Measurements from ENCODE around the gene LMO2. TPM values are rescaled to one million over a fixed set of nuclear protein-coding genes. Genes with fewer than 3 reads are reported as not detected.

LMO2 gene
- total RNA-seq, 2 donors from 2014 or later: not detected

DNA sequence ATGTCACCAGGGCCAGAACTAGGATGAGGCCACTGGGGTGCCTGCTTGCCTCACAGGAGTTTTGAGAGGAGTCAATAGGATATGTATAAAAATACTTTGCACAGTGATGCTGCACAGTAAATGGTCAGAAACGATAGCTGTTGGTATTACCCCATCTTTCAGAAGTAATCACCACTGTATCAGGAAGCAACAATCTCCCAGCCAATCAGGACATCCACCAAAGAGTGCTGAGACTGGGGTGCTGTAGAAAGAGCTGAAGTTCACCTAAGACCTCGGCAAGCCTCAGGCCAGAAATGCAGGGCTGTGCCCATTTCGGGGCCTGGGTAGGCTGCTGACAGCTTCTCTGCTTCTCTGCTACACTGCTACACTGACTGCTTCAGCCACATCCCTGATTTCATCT is 17.4 kb downstream of the LMO2 start:
- no peak overlapping the region for H3K4me3 Mint-ChIP-seq
- H3K27me3 Mint-ChIP-seq: peaks cover 54 to 72% of the 10 kb centered on the region in 2 donors
- no peak for ATAC-seq
- H3K27ac Mint-ChIP-seq: no peak overlapping the region
- no peak for DNase-seq (ENCODE audit: low spot score)
- H3K36me3 Mint-ChIP-seq: no peaks in the 10 kb centered on the region
- H3K9me3 Mint-ChIP-seq: no peaks in the 10 kb centered on the region
- H3K4me1 Mint-ChIP-seq (ENCODE audit: low read depth in 2 of 2): peaks cover 6 to 9% of the 10 kb centered on the region in 2 donors

DNA sequence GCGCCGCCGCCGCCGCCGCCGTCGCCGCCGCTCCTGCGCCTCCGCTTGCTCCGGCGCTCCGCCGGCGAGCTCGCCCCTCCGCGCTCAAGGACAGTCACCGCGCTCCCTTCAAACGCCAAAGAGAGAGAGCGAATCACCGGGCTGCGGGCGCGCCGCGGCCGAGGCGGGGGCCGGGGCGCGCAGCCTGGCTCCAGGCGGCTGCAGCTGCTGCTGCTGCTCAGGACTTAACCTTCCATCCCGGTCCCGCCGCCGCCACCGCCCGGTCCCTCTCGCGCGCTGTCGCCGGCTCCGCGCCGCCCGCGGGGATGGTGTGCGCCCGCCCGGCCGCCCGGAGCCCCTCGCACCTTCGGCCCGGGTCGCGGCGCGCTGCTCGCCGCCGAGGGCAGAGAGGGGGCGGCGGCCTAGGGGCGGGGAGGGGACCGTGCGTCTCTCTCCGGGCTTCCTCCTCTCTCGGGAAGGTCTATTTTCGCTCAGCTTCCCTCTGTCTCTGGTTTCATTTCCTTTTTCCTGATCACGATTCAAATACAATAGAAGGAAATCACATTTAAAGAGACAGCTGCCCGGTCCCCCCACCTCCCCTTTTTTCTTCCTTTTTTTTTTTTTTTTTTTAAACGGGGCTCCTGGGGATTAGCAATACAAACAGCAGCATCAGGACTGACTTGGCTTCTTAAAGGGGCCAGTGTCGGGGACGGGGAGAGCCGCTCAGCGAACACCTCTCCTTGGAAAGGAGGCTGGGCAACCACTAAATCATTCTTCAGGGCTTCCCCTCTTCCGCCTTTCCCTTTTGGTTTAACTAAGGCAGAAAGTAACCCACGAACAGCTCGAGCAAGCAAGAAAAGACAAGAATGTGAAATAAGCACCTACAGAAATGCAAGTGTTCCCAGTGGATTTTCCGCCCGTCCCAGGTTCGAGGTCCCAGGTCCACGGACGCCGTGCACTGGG is 22.1 kb downstream of the LMO2 start:
- H3K27ac Mint-ChIP-seq: no peak overlapping the region
- H3K36me3 Mint-ChIP-seq: no peaks in the 10 kb centered on the region
- DNase-seq (ENCODE audit: low spot score) (no peak), ATAC-seq (peak; percentile 54 to 64)
- peak overlapping the region; percentile 90 for H3K4me3 Mint-ChIP-seq
- H3K9me3 Mint-ChIP-seq: no peaks in the 10 kb centered on the region
- peaks cover 6 to 12% of the 10 kb centered on the region in 2 donors for H3K4me1 Mint-ChIP-seq (ENCODE audit: low read depth in 2 of 2)
- peaks cover 53 to 68% of the 10 kb centered on the region in 2 donors for H3K27me3 Mint-ChIP-seq

- peaks cover 6 to 12% of the 10 kb centered on the region in 2 donors for H3K4me1 Mint-ChIP-seq (ENCODE audit: low read depth in 2 of 2)
- ATAC-seq: peak in 1 of 2 donors; percentile 17
- no peak overlapping the region for H3K27ac Mint-ChIP-seq
- no peak overlapping the region for H3K4me3 Mint-ChIP-seq
- H3K9me3 Mint-ChIP-seq: no peaks in the 10 kb centered on the region
- DNase-seq (ENCODE audit: low spot score): no peak
- H3K36me3 Mint-ChIP-seq: no peaks in the 10 kb centered on the region
- H3K27me3 Mint-ChIP-seq: peaks cover 54 to 67% of the 10 kb centered on the region in 2 donors
Measured at GRCh38 chr11:33868647-33869461, 23.0 kb downstream of the LMO2 start.

DNA sequence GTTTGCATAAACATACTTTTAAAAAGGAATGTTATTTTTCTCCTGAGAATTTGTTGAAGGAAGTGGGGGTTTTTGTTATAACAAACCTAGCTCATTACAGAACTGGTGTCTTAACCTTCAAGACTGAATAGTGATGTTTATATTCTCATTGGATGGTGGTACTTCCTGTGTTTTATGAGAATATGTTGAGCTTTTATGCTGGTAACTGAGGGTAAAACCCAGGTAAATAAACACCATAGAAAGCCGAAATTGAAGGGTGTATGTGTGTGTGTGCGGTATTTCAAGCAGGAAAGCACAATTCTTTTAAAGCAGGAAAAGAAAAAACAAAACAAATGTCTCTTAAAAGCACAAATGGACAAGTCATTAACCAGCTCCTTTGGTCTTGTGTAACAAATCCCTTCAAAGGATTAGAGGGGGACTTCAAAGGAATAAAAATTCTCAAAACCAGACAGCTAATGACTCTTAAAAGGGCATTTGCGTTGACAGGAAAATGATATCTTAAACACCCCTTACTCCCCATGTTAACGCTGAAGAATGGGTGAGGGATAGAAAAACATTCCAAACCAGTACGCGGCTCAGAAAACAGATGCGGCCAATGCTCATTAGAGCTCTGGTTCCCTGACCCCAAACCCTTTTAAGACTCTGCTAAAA is 23.8 kb downstream of the LMO2 start:
- Mint-ChIP-seq H3K9me3 (no peaks in the 10 kb centered on the region), H3K27ac (no peak overlapping the region), H3K27me3 (peaks cover 57 to 67% of the 10 kb centered on the region in 2 donors), H3K4me3 (peak overlapping the region; percentile 24), H3K4me1 (ENCODE audit: low read depth in 2 of 2) (peaks cover 6 to 12% of the 10 kb centered on the region in 2 donors), H3K36me3 (no peaks in the 10 kb centered on the region)
- ATAC-seq (no peak), DNase-seq (ENCODE audit: low spot score) (no peak)

GRCh38 chr11:33867561-33867960 is 24.3 kb downstream of the LMO2 start:
- Mint-ChIP-seq H3K4me3 (no peak overlapping the region), H3K27ac (no peak overlapping the region), H3K36me3 (no peaks in the 10 kb centered on the region), H3K4me1 (ENCODE audit: low read depth in 2 of 2) (peaks cover 6 to 12% of the 10 kb centered on the region in 2 donors), H3K9me3 (no peaks in the 10 kb centered on the region), H3K27me3 (peaks cover 57 to 70% of the 10 kb centered on the region in 2 donors)
- ATAC-seq (no peak), DNase-seq (ENCODE audit: low spot score) (no peak)

- no peak for DNase-seq (ENCODE audit: low spot score)
- H3K36me3 Mint-ChIP-seq: no peaks in the 10 kb centered on the region
- peaks cover 6 to 12% of the 10 kb centered on the region in 2 donors for H3K4me1 Mint-ChIP-seq (ENCODE audit: low read depth in 2 of 2)
- ATAC-seq: no peak
- H3K27ac Mint-ChIP-seq: no peak overlapping the region
- no peak overlapping the region for H3K4me3 Mint-ChIP-seq
- no peaks in the 10 kb centered on the region for H3K9me3 Mint-ChIP-seq
- peaks cover 57 to 64% of the 10 kb centered on the region in 2 donors for H3K27me3 Mint-ChIP-seq
Measured at GRCh38 chr11:33866936-33867335, 24.9 kb downstream of the LMO2 start.

DNA sequence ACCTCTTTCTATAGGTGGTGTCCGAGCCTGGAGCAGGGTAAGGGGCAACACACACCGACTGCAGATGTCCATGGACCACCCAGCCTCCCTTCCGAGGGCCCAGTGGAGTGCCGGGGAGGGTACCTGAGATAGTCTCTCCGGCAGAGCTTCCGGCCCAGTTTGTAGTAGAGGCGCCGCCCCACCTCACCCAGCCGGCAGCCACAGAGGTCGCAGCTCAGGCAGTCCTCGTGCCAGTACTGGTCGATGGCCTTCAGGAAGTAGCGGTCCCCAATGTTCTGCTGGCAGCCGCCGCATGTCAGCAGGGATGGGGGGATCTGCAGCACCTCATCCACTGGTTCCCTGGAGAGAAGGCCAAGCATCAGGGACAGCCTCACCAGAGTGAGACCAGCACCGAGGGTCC is 27.4 kb downstream of the LMO2 start:
- ATAC-seq (peak in 1 of 2 donors; percentile 40), DNase-seq (ENCODE audit: low spot score) (no peak)
- H3K36me3 Mint-ChIP-seq: no peaks in the 10 kb centered on the region
- H3K9me3 Mint-ChIP-seq: no peaks in the 10 kb centered on the region
- H3K4me1 Mint-ChIP-seq (ENCODE audit: low read depth in 2 of 2): peaks cover 0 to 2% of the 10 kb centered on the region in 2 donors
- no peak overlapping the region for H3K27ac Mint-ChIP-seq
- no peak overlapping the region for H3K4me3 Mint-ChIP-seq
- peaks cover 56 to 77% of the 10 kb centered on the region in 2 donors for H3K27me3 Mint-ChIP-seq

GRCh38 chr11:33863418-33864172 is 28.3 kb downstream of the LMO2 start:
- H3K27ac Mint-ChIP-seq: no peak overlapping the region
- no peak for ATAC-seq
- H3K9me3 Mint-ChIP-seq: no peaks in the 10 kb centered on the region
- H3K36me3 Mint-ChIP-seq: no peaks in the 10 kb centered on the region
- peaks cover 62 to 86% of the 10 kb centered on the region in 2 donors for H3K27me3 Mint-ChIP-seq
- H3K4me3 Mint-ChIP-seq: no peak overlapping the region
- no peak for DNase-seq (ENCODE audit: low spot score)
- peaks cover 0 to 2% of the 10 kb centered on the region in 2 donors for H3K4me1 Mint-ChIP-seq (ENCODE audit: low read depth in 2 of 2)

- Mint-ChIP-seq H3K27me3 (peaks cover 55 to 74% of the 10 kb centered on the region in 2 donors), H3K4me3 (no peak overlapping the region), H3K9me3 (no peaks in the 10 kb centered on the region), H3K4me1 (ENCODE audit: low read depth in 2 of 2) (no peaks in the 10 kb centered on the region), H3K27ac (no peak overlapping the region), H3K36me3 (no peaks in the 10 kb centered on the region)
- ATAC-seq (no peak), DNase-seq (ENCODE audit: low spot score) (no peak)
Measured at GRCh38 chr11:33861941-33862589, 29.8 kb downstream of the LMO2 start.

GRCh38 chr11:33861386-33861785 is 30.5 kb downstream of the LMO2 start:
- H3K4me1 Mint-ChIP-seq (ENCODE audit: low read depth in 2 of 2): no peaks in the 10 kb centered on the region
- no peak for ATAC-seq
- no peaks in the 10 kb centered on the region for H3K9me3 Mint-ChIP-seq
- no peak for DNase-seq (ENCODE audit: low spot score)
- H3K27me3 Mint-ChIP-seq: peaks cover 54 to 67% of the 10 kb centered on the region in 2 donors
- H3K4me3 Mint-ChIP-seq: no peak overlapping the region
- no peaks in the 10 kb centered on the region for H3K36me3 Mint-ChIP-seq
- H3K27ac Mint-ChIP-seq: no peak overlapping the region

DNA sequence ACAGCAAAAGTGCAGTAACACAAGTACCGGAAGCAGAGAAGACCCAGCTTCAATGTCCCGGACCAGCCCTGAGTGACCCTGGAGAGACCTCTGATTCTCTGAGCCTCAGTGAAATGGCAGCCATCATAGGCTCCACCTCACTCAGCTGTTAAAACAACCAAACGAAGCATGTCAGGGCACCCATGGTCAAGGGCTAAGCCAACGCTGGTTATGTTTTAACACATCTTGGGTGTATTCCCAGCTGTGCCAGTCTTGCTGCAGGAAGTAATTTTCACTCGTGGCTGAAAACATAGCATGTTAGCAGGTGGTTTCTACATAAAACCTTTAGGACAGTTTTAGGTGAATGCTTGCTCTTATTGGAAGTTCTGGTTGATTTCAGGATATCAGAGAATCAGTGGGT is 30.9 kb downstream of the LMO2 start:
- H3K9me3 Mint-ChIP-seq: no peaks in the 10 kb centered on the region

DNA sequence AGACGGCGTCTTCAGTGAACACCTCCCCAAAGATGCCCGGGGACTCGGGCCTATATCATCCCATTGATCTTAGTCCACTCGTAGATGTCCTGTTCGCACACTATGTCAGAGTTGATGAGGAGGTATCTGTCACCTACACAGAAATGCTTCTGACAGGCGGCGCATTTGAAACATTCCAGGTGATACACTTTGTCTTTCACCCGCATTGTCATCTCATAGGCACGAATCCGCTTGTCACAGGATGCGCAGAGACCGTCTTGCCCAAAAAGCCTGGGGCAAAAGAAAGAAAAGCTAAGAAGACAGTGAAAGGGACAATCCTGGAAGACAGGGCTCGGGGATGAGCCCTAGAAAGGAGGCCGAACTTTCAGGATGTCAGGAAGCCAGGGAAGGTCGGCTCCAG is 32.6 kb downstream of the LMO2 start:
- H3K27me3 Mint-ChIP-seq: peaks cover 51 to 64% of the 10 kb centered on the region in 2 donors
- ATAC-seq (no peak), DNase-seq (ENCODE audit: low spot score) (no peak)
- no peaks in the 10 kb centered on the region for H3K36me3 Mint-ChIP-seq
- H3K27ac Mint-ChIP-seq: no peak overlapping the region
- no peaks in the 10 kb centered on the region for H3K9me3 Mint-ChIP-seq
- H3K4me3 Mint-ChIP-seq: no peak overlapping the region
- H3K4me1 Mint-ChIP-seq (ENCODE audit: low read depth in 2 of 2): no peaks in the 10 kb centered on the region

More for the DNA sequence above, 30.9 kb downstream of the LMO2 start:
- DNase-seq (ENCODE audit: low spot score) (no peak), ATAC-seq (no peak)
- Mint-ChIP-seq H3K27me3 (peaks cover 51 to 64% of the 10 kb centered on the region in 2 donors), H3K4me1 (ENCODE audit: low read depth in 2 of 2) (no peaks in the 10 kb centered on the region), H3K36me3 (no peaks in the 10 kb centered on the region), H3K4me3 (no peak overlapping the region), H3K27ac (no peak overlapping the region)

Measured in natural killer cell treated with Interleukin-12 subunit alpha and Interleukin-12 subunit beta and Interleukin-15 and Interleukin-18, amount 100 ng/mL, for 72 hours (primary cell).